BLaER1 (cell line): ENCODE measurements around the gene CCDC134.

ENCODE experiments used
- H3K27ac ChIP-seq: shearing (Covaris generic); formaldehyde crosslinking; 2 replicates; pipeline ENCODE4 v1.8.1; 2022
- H3K27me3 ChIP-seq: shearing (Covaris generic); formaldehyde crosslinking; 2 replicates; pipeline ENCODE4 v1.8.1; 2022
- H3K36me3 ChIP-seq: shearing (Covaris generic); formaldehyde crosslinking; 2 replicates; pipeline ENCODE4 v1.8.1; 2022
- H3K4me1 ChIP-seq: shearing (Covaris generic); formaldehyde crosslinking; 2 replicates; pipeline ENCODE4 v1.8.1; 2022
- H3K4me2 ChIP-seq: shearing (Covaris generic); formaldehyde crosslinking; 2 replicates; pipeline ENCODE4 v1.8.1; 2022
- H3K4me3 ChIP-seq: shearing (Covaris generic); formaldehyde crosslinking; 2 replicates; pipeline ENCODE4 v1.8.1; 2022
- H3K9ac ChIP-seq: shearing (Covaris generic); formaldehyde crosslinking; 2 replicates; pipeline ENCODE4 v1.8.1; 2022
- H3K9me3 ChIP-seq: shearing (Covaris generic); formaldehyde crosslinking; 2 replicates; pipeline ENCODE4 v1.8.1; 2022
- H4K20me1 ChIP-seq: shearing (Covaris generic); formaldehyde crosslinking; 2 replicates; pipeline ENCODE4 v1.8.1; 2022
- Cebpa-rat ChIP-seq: shearing (Covaris generic); IDR thresholded peaks from 2 replicates; pipeline ENCODE4 v1.8.1; 2022

Gene CCDC134

GRCh38 chr22:41820447-41820846 is 20.0 kb downstream of the CCDC134 start:
- no peak overlapping the region for H3K27ac ChIP-seq
- H4K20me1 ChIP-seq = peaks cover 11% of the 10 kb centered on the region; the same call in 1 of the 2 replicates
- peaks cover 61% of the 10 kb centered on the region for H3K36me3 ChIP-seq
- H3K9me3 ChIP-seq = no peaks in the 10 kb centered on the region
- H3K4me2 ChIP-seq = peak overlapping the region; percentile 36; the same call in 1 of the 2 replicates
- no peak overlapping the region for H3K4me3 ChIP-seq
- TF ChIP-seq Cebpa-rat = no peak
- no peaks in the 10 kb centered on the region for H3K27me3 ChIP-seq
- peak overlapping the region; percentile 16; the same call in 1 of the 2 replicates for H3K9ac ChIP-seq
- peaks cover 41% of the 10 kb centered on the region for H3K4me1 ChIP-seq

- H3K9ac ChIP-seq = no peak overlapping the region
- H3K9me3 ChIP-seq = no peaks in the 10 kb centered on the region
- H3K27ac ChIP-seq = peak overlapping the region; percentile 35; the same call in 1 of the 2 replicates
- peaks cover 61% of the 10 kb centered on the region for H3K36me3 ChIP-seq
- peaks cover 42% of the 10 kb centered on the region for H3K4me1 ChIP-seq
- H3K4me3 ChIP-seq = no peak overlapping the region
- no peaks in the 10 kb centered on the region for H3K27me3 ChIP-seq
- H4K20me1 ChIP-seq = peaks cover 11% of the 10 kb centered on the region; the same call in 1 of the 2 replicates
- no peak for TF ChIP-seq Cebpa-rat
- peak overlapping the region; percentile 26; the same call in 1 of the 2 replicates for H3K4me2 ChIP-seq
These were observed 21.2 kb downstream of the CCDC134 start for GRCh38 chr22:41821471-41822316.

- Histone ChIP-seq H4K20me1 (peaks cover 11% of the 10 kb centered on the region; the same call in 1 of the 2 replicates), H3K9ac (no peak overlapping the region), H3K27me3 (no peaks in the 10 kb centered on the region), H3K36me3 (peaks cover 59% of the 10 kb centered on the region), H3K4me1 (peaks cover 42% of the 10 kb centered on the region), H3K9me3 (no peaks in the 10 kb centered on the region), H3K4me2 (no peak overlapping the region), H3K4me3 (no peak overlapping the region), H3K27ac (no peak overlapping the region)
- TF ChIP-seq Cebpa-rat = no peak
These were observed 22.0 kb downstream of the CCDC134 start for GRCh38 chr22:41822317-41823057.

GRCh38 chr22:41823797-41824196 is 23.3 kb downstream of the CCDC134 start:
- no peak overlapping the region for H3K4me3 ChIP-seq
- H3K27ac ChIP-seq = 0 out of 2 replicates have a peak overlapping the region, but pooled peaks have one; percentile 5
- H3K4me2 ChIP-seq = no peak overlapping the region
- H3K9me3 ChIP-seq = no peaks in the 10 kb centered on the region
- no peak overlapping the region for H3K9ac ChIP-seq
- no peak for TF ChIP-seq Cebpa-rat
- no peaks in the 10 kb centered on the region for H3K27me3 ChIP-seq
- peaks cover 42% of the 10 kb centered on the region for H3K4me1 ChIP-seq
- H4K20me1 ChIP-seq = peaks cover 11% of the 10 kb centered on the region; the same call in 1 of the 2 replicates
- peaks cover 57% of the 10 kb centered on the region for H3K36me3 ChIP-seq

GRCh38 chr22:41825376-41825775 is 24.9 kb downstream of the CCDC134 start:
- peaks cover 53% of the 10 kb centered on the region for H3K4me1 ChIP-seq
- no peaks in the 10 kb centered on the region for H3K9me3 ChIP-seq
- TF ChIP-seq Cebpa-rat = no peak
- H3K36me3 ChIP-seq = peaks cover 48% of the 10 kb centered on the region
- no peak overlapping the region for H3K9ac ChIP-seq
- peak overlapping the region; percentile 60 for H3K27ac ChIP-seq
- peaks cover 11% of the 10 kb centered on the region; the same call in 1 of the 2 replicates for H4K20me1 ChIP-seq
- no peaks in the 10 kb centered on the region for H3K27me3 ChIP-seq
- H3K4me2 ChIP-seq = no peak overlapping the region
- no peak overlapping the region for H3K4me3 ChIP-seq

- Histone ChIP-seq H3K4me3 (no peak overlapping the region), H3K27me3 (no peaks in the 10 kb centered on the region), H3K9ac (0 out of 2 replicates have a peak overlapping the region, but pooled peaks have one; percentile 19), H4K20me1 (peaks cover 11% of the 10 kb centered on the region; the same call in 1 of the 2 replicates), H3K27ac (peak overlapping the region; percentile 60; the same call in 1 of the 2 replicates), H3K36me3 (peaks cover 48% of the 10 kb centered on the region), H3K4me1 (peaks cover 53% of the 10 kb centered on the region), H3K9me3 (no peaks in the 10 kb centered on the region), H3K4me2 (no peak overlapping the region)
- TF ChIP-seq Cebpa-rat = no peak
These were observed 25.5 kb downstream of the CCDC134 start for GRCh38 chr22:41826021-41826420.

- Histone ChIP-seq H3K9ac (0 out of 2 replicates have a peak overlapping the region, but pooled peaks have one; percentile 19), H3K4me2 (no peak overlapping the region), H4K20me1 (peaks cover 9% of the 10 kb centered on the region; the same call in 1 of the 2 replicates), H3K27me3 (no peaks in the 10 kb centered on the region), H3K36me3 (peaks cover 47% of the 10 kb centered on the region), H3K4me3 (no peak overlapping the region), H3K9me3 (no peaks in the 10 kb centered on the region), H3K4me1 (peaks cover 54% of the 10 kb centered on the region), H3K27ac (0 out of 2 replicates have a peak overlapping the region, but pooled peaks have one; percentile 60)
- no peak for TF ChIP-seq Cebpa-rat
These were observed 26.2 kb downstream of the CCDC134 start for GRCh38 chr22:41826430-41827383.

GRCh38 chr22:41827671-41828070 is 27.2 kb downstream of the CCDC134 start:
- H3K9ac ChIP-seq = no peak overlapping the region
- 0 out of 2 replicates have a peak overlapping the region, but pooled peaks have one; percentile 11 for H3K27ac ChIP-seq
- no peak overlapping the region for H3K4me2 ChIP-seq
- no peaks in the 10 kb centered on the region for H4K20me1 ChIP-seq
- H3K36me3 ChIP-seq = peaks cover 44% of the 10 kb centered on the region
- H3K27me3 ChIP-seq = no peaks in the 10 kb centered on the region
- peaks cover 50% of the 10 kb centered on the region for H3K4me1 ChIP-seq
- no peak for TF ChIP-seq Cebpa-rat
- no peaks in the 10 kb centered on the region for H3K9me3 ChIP-seq
- H3K4me3 ChIP-seq = no peak overlapping the region

GRCh38 chr22:41828516-41828915 is 28.0 kb downstream of the CCDC134 start:
- Histone ChIP-seq H3K4me3 (no peak overlapping the region), H3K36me3 (peaks cover 40% of the 10 kb centered on the region), H3K27me3 (no peaks in the 10 kb centered on the region), H3K4me1 (peaks cover 50% of the 10 kb centered on the region), H3K27ac (no peak overlapping the region; the same call in 1 of the 2 replicates), H3K4me2 (no peak overlapping the region), H4K20me1 (no peaks in the 10 kb centered on the region), H3K9me3 (no peaks in the 10 kb centered on the region), H3K9ac (no peak overlapping the region)
- no peak for TF ChIP-seq Cebpa-rat
